Spinal cord (tissue), 10 donors: Measurements from ENCODE around the gene SSX2IP. TPM values are rescaled to one million over a fixed set of nuclear protein-coding genes. Genes with fewer than 3 reads are reported as not detected.
"Not testable (repeated sequence)": the region's sequence is repeated elsewhere in the genome, so short reads cannot be mapped to it uniquely, and the experiment has no call there.

ENCODE experiments used
- DNase-seq, 6 donors: peaks; one replicate each; pipeline versions ENCODE4 v3.0.0 to v3.0.0-alpha.2; 2013 to 2015; ENCODE audit warnings: low spot score in 6 of 6, low read depth in 4 of 6
- H3K27ac ChIP-seq: one replicate; pipeline ENCODE4 v1.5.1; 2013; ENCODE audit warnings: low read depth, low read length, control low read depth
- H3K27me3 ChIP-seq: one replicate; pipeline ENCODE4 v1.6.1; 2013; ENCODE audit warnings: low read length; ENCODE audit not compliant: control insufficient read depth, insufficient read depth
- H3K36me3 ChIP-seq: one replicate; pipeline ENCODE4 v1.6.1; 2013; ENCODE audit warnings: low read length; ENCODE audit not compliant: control insufficient read depth, insufficient read depth
- H3K4me1 ChIP-seq: one replicate; pipeline ENCODE4 v1.6.1; 2013; ENCODE audit warnings: low read length; ENCODE audit not compliant: control insufficient read depth, insufficient read depth
- H3K4me3 ChIP-seq: one replicate; pipeline ENCODE4 v1.5.1; 2013; ENCODE audit warnings: low read depth, low read length, control low read depth
- H3K9me3 ChIP-seq: one replicate; pipeline ENCODE4 v1.6.1; 2013; ENCODE audit warnings: low read length; ENCODE audit not compliant: control insufficient read depth, insufficient read depth
- WGBS: methylation state at CpG from one replicate; pipeline ENCODE4 v1.1.5; 2013; ENCODE audit warnings: missing lambda C conversion rate; ENCODE audit not compliant: insufficient coverage; 5-methylcytosine and 5-hydroxymethylcytosine counted together
- long read RNA-seq, 4 donors: transcript quantifications; one replicate each; lab custom pipeline, GENCODE V29; 2026
- polyA plus RNA-seq, 2 donors: library from polyadenylated mRNA; unstranded; fragments of 120-200 nt; gene quantifications; one replicate each; pipeline ENCODE4 v1.2.1, GENCODE V29; 2013; ENCODE audit not compliant: insufficient read length in 2 of 2
- total RNA-seq, 2 donors: library from RNA; depleted of rRNA in 1 of 2; stranded (reverse); fragments of 120-200 nt in 1 of 2; fragments of >200 nt in 1 of 2; gene quantifications; one replicate each; pipeline versions ENCODE4 v1.2.3 to v1.2.4, GENCODE V29; 2013 to 2014
- donor health status: healthy.

Gene SSX2IP, protein sequence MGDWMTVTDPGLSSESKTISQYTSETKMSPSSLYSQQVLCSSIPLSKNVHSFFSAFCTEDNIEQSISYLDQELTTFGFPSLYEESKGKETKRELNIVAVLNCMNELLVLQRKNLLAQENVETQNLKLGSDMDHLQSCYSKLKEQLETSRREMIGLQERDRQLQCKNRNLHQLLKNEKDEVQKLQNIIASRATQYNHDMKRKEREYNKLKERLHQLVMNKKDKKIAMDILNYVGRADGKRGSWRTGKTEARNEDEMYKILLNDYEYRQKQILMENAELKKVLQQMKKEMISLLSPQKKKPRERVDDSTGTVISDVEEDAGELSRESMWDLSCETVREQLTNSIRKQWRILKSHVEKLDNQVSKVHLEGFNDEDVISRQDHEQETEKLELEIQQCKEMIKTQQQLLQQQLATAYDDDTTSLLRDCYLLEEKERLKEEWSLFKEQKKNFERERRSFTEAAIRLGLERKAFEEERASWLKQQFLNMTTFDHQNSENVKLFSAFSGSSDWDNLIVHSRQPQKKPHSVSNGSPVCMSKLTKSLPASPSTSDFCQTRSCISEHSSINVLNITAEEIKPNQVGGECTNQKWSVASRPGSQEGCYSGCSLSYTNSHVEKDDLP
- total RNA-seq, result 10 to 100 TPM; 23.2 to 29.7 TPM
- polyA plus RNA-seq, result 10 to 100 TPM; 14.9 to 19.9 TPM
- long read RNA-seq, donor 1, full-length matches to known transcripts, result 5 of 5 reads
- long read RNA-seq, donor 1, partial matches to known transcripts, result 0 of 5 reads
- long read RNA-seq, donor 1, other reads (novel, unspliced or antisense), result 0 of 5 reads
- long read RNA-seq, donor 2, full-length matches to known transcripts, result 1 of 1 reads
- long read RNA-seq, donor 2, partial matches to known transcripts, result 0 of 1 reads
- long read RNA-seq, donor 2, other reads (novel, unspliced or antisense), result 0 of 1 reads
- long read RNA-seq, donor 3, full-length matches to known transcripts, result 1 of 1 reads
- long read RNA-seq, donor 3, partial matches to known transcripts, result 0 of 1 reads
- long read RNA-seq, donor 3, other reads (novel, unspliced or antisense), result 0 of 1 reads
- long read RNA-seq, donor 4, result 0 reads

- Histone ChIP-seq H3K4me3 (peak within 1 kb of the TSS; percentile 79), H3K36me3 (no peaks in the 10 kb centered on the region), H3K27me3 (no peaks in the 10 kb centered on the region), H3K4me1 (peaks cover 9% of the 10 kb centered on the region), H3K9me3 (no peaks in the 10 kb centered on the region), H3K27ac (peak within 1 kb of the TSS; percentile 79)
- 0% methylated on average over 68 of the region's 68 CpGs for WGBS
- peak; percentile 87 to 99 (median 92) for DNase-seq
These were observed at the start of gene SSX2IP for GRCh38 chr1:84690397-84691121. Gene SSX2IP (minus strand): TSS chr1:84690461. CDS start chr1:84671219, 19,242 bp downstream.

- DNase-seq, result no peak
- Histone ChIP-seq H3K4me3 (no peak overlapping the region), H3K36me3 (no peaks in the 10 kb centered on the region), H3K27me3 (no peaks in the 10 kb centered on the region), H3K4me1 (no peaks in the 10 kb centered on the region), H3K9me3 (no peaks in the 10 kb centered on the region), H3K27ac (no peak overlapping the region)
- 97% methylated on average over 11 of the region's 13 CpGs for WGBS
These were observed 48.0 kb upstream of the SSX2IP start for GRCh38 chr1:84738237-84738636.

DNA sequence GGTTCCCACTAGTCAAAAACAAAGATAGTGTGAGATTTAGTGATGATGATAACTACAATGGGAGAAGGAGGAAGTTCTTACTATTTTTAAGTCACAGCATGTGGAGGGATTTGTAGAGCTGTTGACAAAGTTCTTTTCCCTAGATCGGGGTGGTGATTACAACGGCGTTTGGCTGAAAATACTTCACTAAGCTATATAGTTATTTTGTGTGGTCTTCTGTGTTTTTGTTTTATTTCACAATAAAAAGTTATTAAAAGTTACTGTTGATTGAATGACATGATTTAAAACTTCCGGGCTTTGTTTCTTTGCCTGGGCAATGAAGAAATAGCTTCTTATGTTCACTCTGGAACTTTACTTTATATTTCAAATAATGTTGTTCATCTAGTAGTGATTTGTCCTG, 47.3 kb upstream of the SSX2IP start:
- Histone ChIP-seq H3K4me1 (no peaks in the 10 kb centered on the region), H3K4me3 (no peak overlapping the region), H3K27me3 (no peaks in the 10 kb centered on the region), H3K9me3 (no peaks in the 10 kb centered on the region), H3K27ac (no peak overlapping the region), H3K36me3 (no peaks in the 10 kb centered on the region)
- DNase-seq, result no peak
- WGBS, result no CpG with 5 or more reads among the region's 4 CpGs

DNA sequence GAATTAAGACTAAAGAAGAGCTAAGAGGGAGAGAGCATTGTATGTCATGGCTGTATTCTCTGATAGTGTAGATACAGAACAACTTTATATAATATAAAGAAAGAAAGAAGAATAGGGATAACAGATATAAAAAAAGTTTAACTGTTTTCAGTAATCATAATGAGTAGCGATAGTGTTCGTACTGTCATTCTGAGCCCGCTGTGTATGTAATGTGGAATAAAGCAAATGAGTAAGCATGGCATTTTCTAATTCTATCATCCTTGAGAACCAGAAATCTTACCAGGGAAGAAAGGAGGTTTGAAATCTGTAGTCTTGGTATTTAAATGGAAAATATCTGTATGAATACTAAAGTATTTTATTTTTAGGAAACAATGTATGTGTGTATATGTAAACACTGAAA, 46.7 kb upstream of the SSX2IP start:
- Histone ChIP-seq H3K9me3 (no peaks in the 10 kb centered on the region), H3K4me3 (no peak overlapping the region), H3K36me3 (no peaks in the 10 kb centered on the region), H3K4me1 (no peaks in the 10 kb centered on the region), H3K27me3 (no peaks in the 10 kb centered on the region), H3K27ac (no peak overlapping the region)
- no CpG with 5 or more reads among the region's 3 CpGs for WGBS
- no peak for DNase-seq

DNA sequence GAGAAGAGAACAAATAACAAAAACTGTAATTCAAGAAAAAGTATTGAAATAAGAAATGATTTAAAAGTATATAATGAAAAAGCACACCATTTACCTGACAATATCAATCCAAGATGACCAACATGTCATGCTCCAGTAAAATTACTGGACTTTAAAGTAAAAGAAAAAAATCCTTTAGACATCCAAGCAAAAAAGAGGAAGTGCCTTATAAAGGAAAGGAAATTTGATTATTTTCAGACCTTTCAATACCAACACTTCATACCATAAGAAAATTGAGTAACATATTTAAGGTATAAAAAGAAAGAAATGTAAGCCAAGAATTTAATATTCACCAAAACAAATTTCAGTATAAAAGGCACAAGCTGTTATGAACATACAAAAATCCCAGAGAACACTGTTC, 46.2 kb upstream of the SSX2IP start:
- Histone ChIP-seq H3K9me3 (no peaks in the 10 kb centered on the region), H3K36me3 (no peaks in the 10 kb centered on the region), H3K27me3 (no peaks in the 10 kb centered on the region), H3K4me3 (no peak overlapping the region), H3K4me1 (no peaks in the 10 kb centered on the region), H3K27ac (no peak overlapping the region)
- DNase-seq, result no peak

DNA sequence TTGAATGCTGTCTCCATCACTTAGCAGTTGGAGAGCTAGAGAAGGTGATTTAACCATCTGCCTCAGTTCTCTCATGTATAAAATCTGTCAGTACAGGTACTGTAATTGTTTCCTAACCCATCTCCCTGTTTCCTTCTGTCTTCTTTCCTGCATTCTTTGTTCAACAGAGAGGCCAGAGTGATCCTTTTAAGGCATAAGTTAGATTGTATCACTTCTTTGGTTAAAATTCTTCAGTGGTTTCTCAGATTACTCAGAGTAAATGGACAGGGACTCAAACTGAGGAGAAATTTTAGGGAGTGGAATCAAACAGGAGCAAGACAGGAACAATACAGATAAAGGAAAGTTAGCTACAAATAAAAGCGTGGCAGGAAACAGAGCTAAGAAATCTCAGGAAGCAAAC, 45.2 kb upstream of the SSX2IP start:
- Histone ChIP-seq H3K9me3 (no peaks in the 10 kb centered on the region), H3K4me1 (no peaks in the 10 kb centered on the region), H3K27ac (no peak overlapping the region), H3K27me3 (no peaks in the 10 kb centered on the region), H3K36me3 (no peaks in the 10 kb centered on the region), H3K4me3 (no peak overlapping the region)
- no peak for DNase-seq
- WGBS, result no CpG with 5 or more reads among the region's 1 CpG

GRCh38 chr1:84732520-84732919, 42.3 kb upstream of the SSX2IP start:
- Histone ChIP-seq H3K4me3 (no peak overlapping the region), H3K27ac (no peak overlapping the region), H3K36me3 (no peaks in the 10 kb centered on the region), H3K4me1 (no peaks in the 10 kb centered on the region), H3K9me3 (no peaks in the 10 kb centered on the region), H3K27me3 (no peaks in the 10 kb centered on the region)
- no peak for DNase-seq
- WGBS, result no CpG with 5 or more reads among the region's 2 CpGs

GRCh38 chr1:84731519-84731918, 41.3 kb upstream of the SSX2IP start:
- H3K27me3 ChIP-seq, result no peaks in the 10 kb centered on the region
- H3K36me3 ChIP-seq, result no peaks in the 10 kb centered on the region
- no peaks in the 10 kb centered on the region for H3K4me1 ChIP-seq
- no peak overlapping the region for H3K4me3 ChIP-seq
- no peaks in the 10 kb centered on the region for H3K9me3 ChIP-seq
- no peak for DNase-seq
- no peak overlapping the region for H3K27ac ChIP-seq

DNA sequence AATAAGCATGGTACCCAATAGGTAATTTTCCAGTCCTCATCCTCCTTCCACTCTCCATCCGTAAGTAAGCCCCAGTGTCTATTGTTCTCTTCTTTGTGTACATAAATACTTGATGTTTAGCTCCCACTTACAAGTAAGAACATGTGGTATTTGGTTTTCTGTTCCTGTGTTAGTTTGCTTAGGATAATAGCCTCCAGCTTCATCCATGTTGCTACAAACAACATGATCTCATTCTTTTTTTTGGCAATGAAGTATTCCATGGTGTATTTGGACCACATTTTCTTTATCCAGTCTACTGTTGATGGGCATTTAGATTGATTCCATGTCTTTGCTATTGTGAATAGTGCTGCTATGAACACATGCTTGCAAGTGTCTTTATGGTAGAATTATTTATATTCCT, 37.5 kb upstream of the SSX2IP start:
- WGBS, result no CpG with 5 or more reads among the region's 1 CpG
- not testable (repeated sequence) for H3K36me3 ChIP-seq, DNase-seq, H3K27me3 ChIP-seq, H3K4me3 ChIP-seq, H3K9me3 ChIP-seq, H3K4me1 ChIP-seq, H3K27ac ChIP-seq
